WERI-Rb-1 (cell line): ENCODE data around the gene FLVCR2.
"Not testable (repeated sequence)": the region's sequence is repeated elsewhere in the genome, so short reads cannot be mapped to it uniquely, and the experiment has no call there.

Experiments
- DNase-seq: peaks from one replicate; pipeline ENCODE4 v3.0.0-alpha.2; 2020
- H3K27ac ChIP-seq: fragments of 250-450 bp; sonication (Bioruptor Pico); 2 replicates; pipeline ENCODE4 v1.5.1; 2020; ENCODE audit warnings: mild to moderate bottlenecking, moderate library complexity
- H3K27me3 ChIP-seq: fragments of 250-450 bp; sonication (Bioruptor Pico); 2 replicates; pipeline ENCODE4 v1.5.1; 2021; ENCODE audit warnings: mild to moderate bottlenecking, low read depth, moderate library complexity; ENCODE audit not compliant: insufficient read depth, severe bottlenecking
- H3K36me3 ChIP-seq: fragments of 250-450 bp; sonication (Bioruptor Pico); 2 replicates; pipeline ENCODE4 v1.5.1; 2020; ENCODE audit warnings: mild to moderate bottlenecking, moderate library complexity
- H3K4me3 ChIP-seq: 2 replicates; pipeline ENCODE4 v1.5.1; 2011; ENCODE audit warnings: low read depth, mild to moderate bottlenecking, control low read depth, low read length
- H3K9me3 ChIP-seq: fragments of 250-450 bp; sonication (Bioruptor Pico); 2 replicates; pipeline ENCODE4 v1.5.1; 2021; ENCODE audit warnings: mild to moderate bottlenecking, moderate library complexity; ENCODE audit not compliant: severe bottlenecking
- CTCF ChIP-seq: IDR thresholded peaks from 2 replicates; pipeline ENCODE4 v1.5.1; 2011; ENCODE audit warnings: low read depth, mild to moderate bottlenecking, control low read depth, inconsistent platforms, low read length

The FLVCR2 gene

GRCh38 chr14:75689012-75689411 lies 110.6 kb downstream of the FLVCR2 start:
- no peak for DNase-seq
- TF ChIP-seq CTCF = no peak
- Histone ChIP-seq H3K36me3 (peaks cover 44% of the 10 kb centered on the region), H3K4me3 (no peak overlapping the region), H3K27ac (no peak overlapping the region), H3K9me3 (no peaks in the 10 kb centered on the region), H3K27me3 (no peaks in the 10 kb centered on the region)

GRCh38 chr14:75690010-75690409 lies 111.6 kb downstream of the FLVCR2 start:
- Histone ChIP-seq H3K27ac (no peak overlapping the region), H3K27me3 (no peaks in the 10 kb centered on the region), H3K36me3 (peaks cover 45% of the 10 kb centered on the region), H3K9me3 (peaks cover 3% of the 10 kb centered on the region), H3K4me3 (no peak overlapping the region)
- no peak for TF ChIP-seq CTCF
- DNase-seq = no peak

- not testable (repeated sequence) for DNase-seq, H3K9me3 ChIP-seq, H3K27me3 ChIP-seq, H3K4me3 ChIP-seq, H3K27ac ChIP-seq
- H3K36me3 ChIP-seq = peaks cover 51% of the 10 kb centered on the region
These were observed 116.6 kb downstream of the FLVCR2 start for GRCh38 chr14:75695025-75695424.

GRCh38 chr14:75697386-75697785 lies 119.0 kb downstream of the FLVCR2 start:
- no peak overlapping the region for H3K4me3 ChIP-seq
- no peak overlapping the region for H3K27ac ChIP-seq
- H3K9me3 ChIP-seq = peaks cover 3% of the 10 kb centered on the region
- DNase-seq = no peak
- H3K27me3 ChIP-seq = no peaks in the 10 kb centered on the region
- peaks cover 53% of the 10 kb centered on the region for H3K36me3 ChIP-seq
- TF ChIP-seq CTCF = no peak
